NCI-H446 treated with DMSO at 0.1 percent for 48 hours (cell line): Measurements from ENCODE around the gene EIF1AD.
A peak's percentile ranks its signal among the peaks of the same experiment; 100 is the strongest.
"Not testable (repeated sequence)": the region's sequence is repeated elsewhere in the genome, so short reads cannot be mapped to it uniquely, and the experiment has no call there.

Experiments used
- DNase-seq: peaks from one replicate; lab custom pipeline; 2025; lab: John Stamatoyannopoulos, UW

Gene EIF1AD

GRCh38 chr11:65968600-65969482 is 33.1 kb downstream of the EIF1AD start:
- no peak for DNase-seq

DNA sequence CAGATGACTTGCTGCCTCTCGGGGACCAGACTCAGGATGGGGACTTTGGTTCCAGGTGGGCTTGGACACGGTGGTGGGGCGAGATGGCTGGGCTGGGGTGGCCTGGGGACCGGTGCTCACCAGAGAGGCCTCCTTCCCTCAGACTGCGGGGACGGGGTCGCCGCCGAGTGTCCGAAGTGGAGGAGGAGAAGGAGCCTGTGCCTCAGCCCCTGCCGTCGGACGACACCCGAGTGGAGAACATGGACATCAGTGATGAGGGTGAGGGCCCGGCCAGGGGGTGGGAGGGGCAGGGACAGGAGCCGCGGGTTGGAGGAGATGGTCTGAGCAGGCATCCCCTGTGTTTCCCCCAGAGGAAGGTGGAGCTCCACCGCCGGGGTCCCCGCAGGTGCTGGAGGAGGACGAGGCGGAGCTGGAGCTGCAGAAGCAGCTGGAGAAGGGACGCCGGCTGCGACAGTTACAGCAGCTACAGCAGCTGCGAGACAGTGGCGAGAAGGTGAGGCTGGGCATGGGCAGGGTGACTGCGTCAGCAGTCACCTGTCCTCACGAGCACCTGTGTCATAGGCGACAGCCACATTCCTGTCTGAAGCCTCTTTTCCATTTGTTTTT is 34.5 kb downstream of the EIF1AD start:
- no peak for DNase-seq

GRCh38 chr11:65965986-65966762 is 35.8 kb downstream of the EIF1AD start:
- DNase-seq: no peak

DNA sequence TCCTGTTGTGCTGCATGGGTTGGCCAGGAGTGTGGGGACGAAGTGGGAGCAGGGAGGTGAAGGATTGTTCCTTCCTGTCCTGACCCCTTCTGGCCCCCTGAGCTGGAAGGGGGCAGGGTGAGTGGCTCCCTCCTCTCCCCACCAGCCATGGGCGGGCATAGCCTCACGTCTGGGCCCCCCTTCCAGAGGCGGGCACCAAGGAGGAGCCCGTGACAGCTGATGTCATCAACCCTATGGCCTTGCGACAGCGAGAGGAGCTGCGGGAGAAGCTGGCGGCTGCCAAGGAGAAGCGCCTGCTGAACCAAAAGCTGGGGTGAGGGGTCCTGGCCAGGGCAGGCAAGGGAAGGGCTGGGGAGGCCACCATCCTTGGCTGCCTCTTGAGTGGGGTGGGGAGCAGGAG is 37.1 kb downstream of the EIF1AD start:
- DNase-seq: no peak

DNA sequence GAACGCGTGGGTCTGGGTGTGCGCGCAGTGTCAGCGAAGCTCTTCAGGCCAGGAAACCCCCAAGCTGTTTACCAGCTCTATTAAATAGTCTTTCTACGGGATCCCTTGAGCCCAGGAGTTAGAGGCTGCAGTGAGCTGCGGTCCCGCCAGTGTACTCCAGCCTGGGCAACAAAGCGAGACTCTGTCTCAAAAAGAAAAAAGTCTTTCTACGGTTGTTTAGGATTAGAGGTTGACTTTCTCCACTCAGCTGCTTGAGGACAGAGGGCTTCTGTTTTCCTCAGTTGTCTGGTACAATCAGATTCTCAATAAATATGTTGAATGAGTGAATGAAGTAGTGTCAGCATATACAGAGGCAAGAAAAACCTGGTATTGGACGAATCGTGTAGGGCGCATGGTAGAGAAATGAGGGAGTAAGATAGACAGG is 39.8 kb downstream of the EIF1AD start:
- DNase-seq: no peak

DNA sequence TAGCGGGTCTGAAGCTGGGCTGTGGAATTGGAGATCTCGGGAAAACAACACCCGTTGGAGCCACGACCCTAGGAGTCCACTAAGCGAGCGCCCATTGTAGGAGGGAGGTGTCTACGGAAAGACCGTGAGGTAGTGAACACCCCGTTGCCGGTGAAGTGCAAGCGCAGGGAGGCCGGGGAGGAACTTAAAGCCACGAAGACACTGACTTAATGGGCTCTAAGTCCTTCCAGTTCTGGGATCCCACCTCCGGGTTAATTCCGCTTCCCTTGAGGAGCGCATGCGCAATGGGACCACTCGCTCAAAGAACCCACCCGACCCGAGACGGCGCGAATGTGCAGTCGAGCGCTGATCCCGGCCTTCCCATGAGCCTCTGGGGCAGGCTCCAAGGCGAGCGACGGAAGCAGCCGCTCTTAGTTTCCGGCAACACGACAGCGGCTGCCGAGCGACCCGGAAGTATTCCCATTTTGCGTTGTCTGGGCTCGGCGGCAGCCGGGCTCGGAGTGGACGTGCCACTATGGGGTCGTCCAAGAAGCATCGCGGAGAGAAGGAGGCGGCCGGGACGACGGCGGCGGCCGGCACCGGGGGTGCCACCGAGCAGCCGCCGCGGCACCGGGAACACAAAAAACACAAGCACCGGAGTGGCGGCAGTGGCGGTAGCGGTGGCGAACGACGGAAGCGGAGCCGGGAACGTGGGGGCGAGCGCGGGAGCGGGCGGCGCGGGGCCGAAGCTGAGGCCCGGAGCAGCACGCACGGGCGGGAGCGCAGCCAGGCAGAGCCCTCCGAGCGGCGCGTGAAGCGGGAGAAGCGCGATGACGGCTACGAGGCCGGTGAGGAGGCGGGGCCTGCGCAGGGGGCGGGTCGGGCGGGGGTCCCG is 40.5 kb downstream of the EIF1AD start, which contains the start of gene SART1:
TSS of gene SART1 (plus strand) at position 468 of the 874 bp plus-strand sequence. CDS start at position 515, 47 bp downstream.
- DNase-seq: peak; percentile 98

DNA sequence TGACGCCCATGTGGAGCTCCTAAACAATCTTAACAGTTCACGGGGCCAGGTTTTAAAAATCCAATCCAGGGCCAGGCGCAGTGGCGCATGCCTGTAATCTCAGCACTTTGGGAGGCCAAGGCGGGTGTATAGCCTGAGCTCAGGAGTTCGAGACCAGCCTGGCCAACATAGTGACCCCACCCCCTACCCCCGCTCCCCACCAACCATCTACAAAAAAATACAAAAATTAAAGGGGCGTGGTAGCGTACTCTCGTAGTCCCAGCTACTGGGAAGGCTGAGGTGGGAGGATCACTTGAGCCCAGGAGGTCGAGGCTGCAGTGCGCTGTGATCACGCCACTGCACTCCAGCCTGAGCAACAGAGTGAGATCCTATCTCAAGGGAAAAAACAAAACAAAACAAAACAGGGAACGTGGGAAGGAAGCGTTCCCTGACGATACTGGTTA is 41.1 kb downstream of the EIF1AD start:
- DNase-seq: no peak

- no peak for DNase-seq
Measured at GRCh38 chr11:65958774-65959420, 43.1 kb downstream of the EIF1AD start.

GRCh38 chr11:65958291-65958690 is 43.7 kb downstream of the EIF1AD start:
- DNase-seq: no peak

DNA sequence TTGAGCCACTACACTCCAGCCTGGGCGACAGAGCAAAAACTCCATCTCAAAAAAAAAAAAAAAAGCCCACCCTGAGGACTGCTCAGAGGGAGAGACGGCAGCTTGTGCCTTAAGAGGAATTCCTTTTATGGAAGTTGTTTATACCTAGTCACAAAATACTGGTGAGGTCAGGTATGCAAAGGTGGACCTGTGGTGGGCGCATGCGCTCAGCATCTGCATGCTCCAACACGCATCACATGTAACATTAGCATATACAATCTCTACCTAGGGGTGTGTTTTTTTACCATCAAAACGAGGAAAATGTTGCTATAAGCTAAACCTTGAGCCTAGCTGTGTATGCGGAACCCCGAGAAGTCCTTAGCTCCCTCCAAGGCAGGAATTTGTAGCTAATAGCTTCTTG is 47.2 kb downstream of the EIF1AD start:
- DNase-seq: no peak

- DNase-seq: no peak
Measured at GRCh38 chr11:65953471-65953870, 48.5 kb downstream of the EIF1AD start.

- no peak for DNase-seq
Measured at GRCh38 chr11:65952052-65952521, 49.9 kb downstream of the EIF1AD start.

GRCh38 chr11:65951641-65952040 is 50.3 kb downstream of the EIF1AD start:
- DNase-seq: not testable (repeated sequence)

DNA sequence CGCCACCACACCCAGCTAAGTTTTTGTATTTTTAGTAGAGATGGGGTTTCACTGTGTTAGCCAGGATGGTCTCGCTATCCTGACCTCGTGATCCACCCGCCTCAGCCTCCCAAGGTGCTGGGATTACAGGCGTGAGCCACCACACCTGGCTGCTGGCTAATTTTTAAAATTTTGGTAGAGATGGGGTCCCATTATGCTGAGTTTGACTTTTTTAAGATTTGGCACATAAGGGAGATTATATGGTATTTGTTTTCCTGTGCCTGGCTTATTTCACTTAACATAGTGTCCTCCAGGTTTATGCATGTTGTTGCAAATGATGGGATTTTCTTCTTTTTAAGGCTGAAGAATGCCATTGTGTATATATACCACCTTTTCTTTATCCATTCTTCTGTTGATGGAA is 51.2 kb downstream of the EIF1AD start:
- not testable (repeated sequence) for DNase-seq

DNA sequence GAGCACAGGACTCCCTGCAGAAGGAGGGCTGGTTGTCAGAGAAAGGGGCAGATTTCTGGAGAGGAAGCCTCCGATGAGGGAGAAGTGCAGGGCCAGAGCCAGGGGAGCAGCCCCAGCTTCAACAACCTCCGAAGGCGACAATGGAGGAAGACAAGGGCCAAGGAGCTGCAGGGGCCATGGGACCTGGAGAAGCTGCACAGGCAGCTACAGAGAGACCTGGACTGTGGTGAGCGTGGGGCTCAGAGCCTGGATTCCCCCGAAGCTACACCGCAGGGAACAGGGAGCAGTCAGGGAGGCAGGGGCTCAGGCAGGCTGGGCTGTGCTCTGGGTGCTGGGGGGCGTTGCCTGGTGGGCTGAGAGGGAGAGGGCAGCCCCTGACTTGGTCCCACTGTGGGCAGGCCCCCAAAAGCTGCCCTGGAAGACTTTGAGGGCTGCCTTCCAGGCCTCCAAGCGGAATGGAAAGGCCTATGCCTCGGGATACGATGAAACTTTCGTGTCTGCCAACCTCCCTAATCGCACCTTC is 54.3 kb downstream of the EIF1AD start:
- DNase-seq: no peak

DNA sequence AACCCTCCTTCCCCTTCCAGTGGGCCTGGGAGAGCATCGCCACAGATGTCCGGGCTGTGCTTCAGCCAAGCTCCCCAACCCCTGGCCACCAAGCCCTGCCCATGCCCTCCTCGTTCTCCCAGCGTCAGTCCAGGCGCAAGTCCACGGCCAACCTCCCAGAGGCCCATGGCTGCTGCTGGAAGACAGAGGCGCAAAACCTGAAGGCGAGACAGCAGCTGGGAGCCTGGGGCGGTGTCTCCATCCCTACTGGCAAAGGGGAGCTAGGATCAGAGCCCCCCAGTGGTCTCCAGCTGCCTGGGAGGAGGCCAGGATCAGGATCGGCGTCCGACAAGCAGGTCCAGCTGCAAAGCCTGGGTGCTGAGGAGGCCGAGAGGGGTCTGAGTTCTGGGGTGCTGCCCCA is 54.8 kb downstream of the EIF1AD start:
- no peak for DNase-seq

DNA sequence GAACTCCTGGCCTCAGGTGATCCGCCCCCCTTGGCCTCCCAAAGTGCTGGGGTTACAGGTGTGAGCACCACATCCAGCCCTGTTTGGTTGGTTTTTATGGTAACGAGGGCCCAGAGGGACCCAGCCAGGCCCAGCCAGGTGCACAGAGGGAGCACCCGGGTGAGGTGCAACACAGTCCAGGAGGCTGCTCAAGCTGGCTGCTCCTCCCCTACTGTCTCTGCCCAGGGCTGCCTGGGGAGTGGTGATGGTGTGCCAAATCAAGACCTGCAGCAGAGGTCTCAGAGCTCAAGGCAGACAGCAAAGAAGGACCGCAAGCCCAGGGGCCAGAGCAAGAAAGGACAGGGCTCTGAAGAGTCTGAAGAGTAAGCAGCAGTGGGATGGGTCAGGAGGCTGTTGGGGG is 55.3 kb downstream of the EIF1AD start:
- no peak for DNase-seq
